WTC11 (cell line): Measurements from ENCODE around the gene KIFC1.

ENCODE experiments used
- CREB1 ChIP-seq: sonication (generic); formaldehyde crosslinking; IDR thresholded peaks from 2 replicates; pipeline ENCODE4 v1.8.0; 2023; ENCODE audit warnings: mild to moderate bottlenecking, missing genetic modification reagents
- CTCF ChIP-seq: fragments of 200-600 bp; IDR thresholded peaks from 2 replicates; pipeline ENCODE4 v1.8.0; 2022; ENCODE audit warnings: antibody characterized with exemption
- GABPB1 ChIP-seq: sonication (generic); formaldehyde crosslinking; IDR thresholded peaks from 2 replicates; pipeline ENCODE4 v1.8.1; 2023; ENCODE audit warnings: mild to moderate bottlenecking, missing genetic modification reagents
- MYBL2 ChIP-seq: sonication (generic); formaldehyde crosslinking; IDR thresholded peaks from 2 replicates; pipeline ENCODE4 v1.8.1; 2023; ENCODE audit warnings: mild to moderate bottlenecking, moderate library complexity, missing genetic modification reagents
- NR2C2 ChIP-seq: sonication (generic); formaldehyde crosslinking; IDR thresholded peaks from 2 replicates; pipeline ENCODE4 v1.8.0; 2022; ENCODE audit warnings: mild to moderate bottlenecking, missing genetic modification reagents
- NR3C1 ChIP-seq: sonication (generic); formaldehyde crosslinking; conservative IDR thresholded peaks from 2 replicates; pipeline ENCODE4 v1.8.1; 2023; ENCODE audit warnings: low read depth, mild to moderate bottlenecking, missing genetic modification reagents
- TF ChIP-seq, protein P1 (sequence below): sonication (generic); formaldehyde crosslinking; IDR thresholded peaks from 2 replicates; pipeline ENCODE4 v1.8.0; 2022; ENCODE audit warnings: mild to moderate bottlenecking, missing genetic modification reagents
- TF ChIP-seq, protein P2 (sequence below): sonication (generic); formaldehyde crosslinking; IDR thresholded peaks from 2 replicates; pipeline ENCODE4 v1.8.1; 2023; ENCODE audit warnings: mild to moderate bottlenecking, moderate library complexity, missing genetic modification reagents

GRCh38 chr6:33430334-33430733, 38.7 kb downstream of the KIFC1 start:
- no peak for TF ChIP-seq NR3C1 (CRISPR knock-in tag)
- TF ChIP-seq CTCF, result no peak
- TF ChIP-seq, protein P1, sequence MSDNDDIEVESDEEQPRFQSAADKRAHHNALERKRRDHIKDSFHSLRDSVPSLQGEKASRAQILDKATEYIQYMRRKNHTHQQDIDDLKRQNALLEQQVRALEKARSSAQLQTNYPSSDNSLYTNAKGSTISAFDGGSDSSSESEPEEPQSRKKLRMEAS (CRISPR knock-in tag), result no peak
- TF ChIP-seq NR2C2 (CRISPR knock-in tag), result no peak
- TF ChIP-seq CREB1, result no peak
- TF ChIP-seq, protein P2, sequence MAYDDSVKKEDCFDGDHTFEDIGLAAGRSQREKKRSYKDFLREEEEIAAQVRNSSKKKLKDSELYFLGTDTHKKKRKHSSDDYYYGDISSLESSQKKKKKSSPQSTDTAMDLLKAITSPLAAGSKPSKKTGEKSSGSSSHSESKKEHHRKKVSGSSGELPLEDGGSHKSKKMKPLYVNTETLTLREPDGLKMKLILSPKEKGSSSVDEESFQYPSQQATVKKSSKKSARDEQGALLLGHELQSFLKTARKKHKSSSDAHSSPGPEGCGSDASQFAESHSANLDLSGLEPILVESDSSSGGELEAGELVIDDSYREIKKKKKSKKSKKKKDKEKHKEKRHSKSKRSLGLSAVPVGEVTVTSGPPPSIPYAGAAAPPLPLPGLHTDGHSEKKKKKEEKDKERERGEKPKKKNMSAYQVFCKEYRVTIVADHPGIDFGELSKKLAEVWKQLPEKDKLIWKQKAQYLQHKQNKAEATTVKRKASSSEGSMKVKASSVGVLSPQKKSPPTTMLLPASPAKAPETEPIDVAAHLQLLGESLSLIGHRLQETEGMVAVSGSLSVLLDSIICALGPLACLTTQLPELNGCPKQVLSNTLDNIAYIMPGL, result no peak
- TF ChIP-seq GABPB1 (CRISPR knock-in tag), result no peak
- TF ChIP-seq MYBL2 (CRISPR knock-in tag), result no peak
